ENCODE data around the gene RECQL5. TPM values are rescaled to one million over a fixed set of nuclear protein-coding genes. Genes with fewer than 3 reads are reported as not detected.

Gene RECQL5
- total and polyA plus RNA-seq, 2 donors (not counting 1 experiment from before 2014, with no cell fraction given) = 8.4 to 26.3 TPM

GRCh38 chr17:75610103-75610984 is 56.6 kb downstream of the RECQL5 start:
- Histone ChIP-seq H3K27ac (ENCODE audit: insufficient read depth, low read length) (no peak overlapping the region), H4K20me1 (ENCODE audit: control insufficient read depth, extremely low read depth, insufficient read depth, low read length) (no peaks in the 10 kb centered on the region), H2AFZ (ENCODE audit: low read length) (no peak overlapping the region), H3K79me2 (ENCODE audit: control insufficient read depth, insufficient read depth, low read length) (no peaks in the 10 kb centered on the region), H3K9me3 (ENCODE audit: control insufficient read depth, insufficient read depth, low read depth, low read length) (no peaks in the 10 kb centered on the region), H3K36me3 (ENCODE audit: control insufficient read depth, insufficient read depth, low read length) (no peaks in the 10 kb centered on the region), H3K9ac (ENCODE audit: insufficient read depth, low read length) (no peak overlapping the region), H3K27me3 (ENCODE audit: control insufficient read depth, insufficient read depth, low read length) (no peaks in the 10 kb centered on the region), H3K4me1 (ENCODE audit: control insufficient read depth, extremely low read depth, insufficient read depth, low read length) (no peaks in the 10 kb centered on the region), H3K4me3 (replicated peaks in 1 of 4; ENCODE audit: control extremely low read depth in 1 of 4, insufficient read depth in 1 of 4, low read depth in 3 of 4, low read length in 4 of 4) (no peak overlapping the region), H3K4me2 (ENCODE audit: extremely low read depth, insufficient read depth, low read length) (no peak overlapping the region)
- TF ChIP-seq CTCF (conservative IDR thresholded peaks at IDR 0.05 in 1 of 2, IDR thresholded peaks at IDR 0.05 in 1 of 2; ENCODE audit: low read depth in 1 of 2, low read length in 2 of 2) (no peak), EZH2 (IDR thresholded peaks at IDR 0.05; ENCODE audit: low read length, missing control alignments) (no peak)
- no peak for DNase-seq (ENCODE audit: low read depth in 2 of 2)

- Histone ChIP-seq H3K27me3 (ENCODE audit: control insufficient read depth, insufficient read depth, low read length) (no peaks in the 10 kb centered on the region), H3K9ac (ENCODE audit: insufficient read depth, low read length) (no peak overlapping the region), H3K36me3 (ENCODE audit: control insufficient read depth, insufficient read depth, low read length) (no peaks in the 10 kb centered on the region), H3K4me3 (replicated peaks in 1 of 4; ENCODE audit: control extremely low read depth in 1 of 4, insufficient read depth in 1 of 4, low read depth in 3 of 4, low read length in 4 of 4) (no peak overlapping the region), H4K20me1 (ENCODE audit: control insufficient read depth, extremely low read depth, insufficient read depth, low read length) (no peaks in the 10 kb centered on the region), H3K4me1 (ENCODE audit: control insufficient read depth, extremely low read depth, insufficient read depth, low read length) (no peaks in the 10 kb centered on the region), H2AFZ (ENCODE audit: low read length) (no peak overlapping the region), H3K4me2 (ENCODE audit: extremely low read depth, insufficient read depth, low read length) (no peak overlapping the region), H3K9me3 (ENCODE audit: control insufficient read depth, insufficient read depth, low read depth, low read length) (no peaks in the 10 kb centered on the region), H3K79me2 (ENCODE audit: control insufficient read depth, insufficient read depth, low read length) (no peaks in the 10 kb centered on the region), H3K27ac (ENCODE audit: insufficient read depth, low read length) (no peak overlapping the region)
- TF ChIP-seq CTCF (conservative IDR thresholded peaks at IDR 0.05 in 1 of 2, IDR thresholded peaks at IDR 0.05 in 1 of 2; ENCODE audit: low read depth in 1 of 2, low read length in 2 of 2) = no peak
- no peak for TF ChIP-seq EZH2 (IDR thresholded peaks at IDR 0.05; ENCODE audit: low read length, missing control alignments)
- DNase-seq (ENCODE audit: low read depth in 2 of 2) = no peak
These were observed 59.9 kb downstream of the RECQL5 start for GRCh38 chr17:75607086-75607485.

- no peak overlapping the region for H3K27ac ChIP-seq (ENCODE audit: insufficient read depth, low read length)
- no peaks in the 10 kb centered on the region for H3K4me1 ChIP-seq (ENCODE audit: control insufficient read depth, extremely low read depth, insufficient read depth, low read length)
- H3K4me2 ChIP-seq (ENCODE audit: extremely low read depth, insufficient read depth, low read length) = no peak overlapping the region
- no peaks in the 10 kb centered on the region for H3K79me2 ChIP-seq (ENCODE audit: control insufficient read depth, insufficient read depth, low read length)
- H3K27me3 ChIP-seq (ENCODE audit: control insufficient read depth, insufficient read depth, low read length) = no peaks in the 10 kb centered on the region
- H3K9me3 ChIP-seq (ENCODE audit: control insufficient read depth, insufficient read depth, low read depth, low read length) = no peaks in the 10 kb centered on the region
- no peak overlapping the region for H3K4me3 ChIP-seq (replicated peaks in 1 of 4; ENCODE audit: control extremely low read depth in 1 of 4, insufficient read depth in 1 of 4, low read depth in 3 of 4, low read length in 4 of 4)
- DNase-seq (ENCODE audit: low read depth in 2 of 2) = no peak
- H2AFZ ChIP-seq (ENCODE audit: low read length) = no peak overlapping the region
- H3K36me3 ChIP-seq (ENCODE audit: control insufficient read depth, insufficient read depth, low read length) = no peaks in the 10 kb centered on the region
- H3K9ac ChIP-seq (ENCODE audit: insufficient read depth, low read length) = no peak overlapping the region
- H4K20me1 ChIP-seq (ENCODE audit: control insufficient read depth, extremely low read depth, insufficient read depth, low read length) = no peaks in the 10 kb centered on the region
- no peak for TF ChIP-seq EZH2 (IDR thresholded peaks at IDR 0.05; ENCODE audit: low read length, missing control alignments)
- TF ChIP-seq CTCF (conservative IDR thresholded peaks at IDR 0.05 in 1 of 2, IDR thresholded peaks at IDR 0.05 in 1 of 2; ENCODE audit: low read depth in 1 of 2, low read length in 2 of 2) = no peak
These were observed 61.2 kb downstream of the RECQL5 start for GRCh38 chr17:75605790-75606189.

Measured in fibroblast of lung (primary cell).